ENCODE measurements around the gene ATG16L1. TPM values are rescaled to one million over a fixed set of nuclear protein-coding genes. Genes with fewer than 3 reads are reported as not detected.

Gene ATG16L1
- total RNA-seq, 2 experiments from 2014 or later = 27.0 to 30.5 TPM

DNA sequence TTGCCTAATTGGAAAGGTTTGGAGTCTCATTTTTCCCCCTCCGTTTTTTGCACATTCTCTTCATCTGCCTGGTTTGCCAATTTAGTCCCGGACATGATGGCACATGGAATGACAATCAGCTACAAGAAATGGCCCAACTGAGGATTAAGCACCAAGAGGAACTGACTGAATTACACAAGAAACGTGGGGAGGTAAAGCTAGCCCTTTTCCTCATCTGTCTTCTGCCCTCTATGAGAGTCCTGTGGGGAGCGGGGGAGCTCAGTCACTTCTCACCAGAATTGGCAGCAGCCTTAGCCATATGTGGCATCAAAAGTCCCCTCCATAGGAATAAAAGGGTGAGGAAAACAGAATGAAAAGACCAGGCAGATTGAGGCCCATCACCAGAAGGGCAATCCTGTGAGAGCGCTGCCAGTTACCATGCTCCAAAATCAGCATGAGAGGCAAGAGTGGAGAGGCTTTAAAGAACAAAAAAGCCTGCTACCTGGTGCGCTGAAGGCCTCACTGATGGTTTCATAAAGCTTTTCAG, 11.6 kb downstream of the ATG16L1 start:
- CTCF ChIA-PET = interaction anchor here (1.2 to 1.9 kb wide), 2 partner anchors 12 to 202 kb away, joined by 3 to 11 read pairs; partner anchors contain the start of gene ATG16L1
- H3K9me3 Mint-ChIP-seq = no peaks in the 10 kb centered on the region
- peak overlapping the region; percentile 47 for H3K27ac Mint-ChIP-seq
- H3K4me3 Mint-ChIP-seq = no peak overlapping the region
- POLR2A ChIA-PET = no interaction called here
- no peak for DNase-seq
- no peaks in the 10 kb centered on the region for H3K27me3 Mint-ChIP-seq
- intact Hi-C loops (cut with micrococcal nuclease) = loop anchor here (10.0 kb wide), 1 partner anchor 592 kb away; the partner anchor contains the start of gene HJURP
- H3K4me1 Mint-ChIP-seq (ENCODE audit: low read depth) = peaks cover 60% of the 10 kb centered on the region
- H3K36me3 Mint-ChIP-seq = peaks cover 65% of the 10 kb centered on the region

DNA sequence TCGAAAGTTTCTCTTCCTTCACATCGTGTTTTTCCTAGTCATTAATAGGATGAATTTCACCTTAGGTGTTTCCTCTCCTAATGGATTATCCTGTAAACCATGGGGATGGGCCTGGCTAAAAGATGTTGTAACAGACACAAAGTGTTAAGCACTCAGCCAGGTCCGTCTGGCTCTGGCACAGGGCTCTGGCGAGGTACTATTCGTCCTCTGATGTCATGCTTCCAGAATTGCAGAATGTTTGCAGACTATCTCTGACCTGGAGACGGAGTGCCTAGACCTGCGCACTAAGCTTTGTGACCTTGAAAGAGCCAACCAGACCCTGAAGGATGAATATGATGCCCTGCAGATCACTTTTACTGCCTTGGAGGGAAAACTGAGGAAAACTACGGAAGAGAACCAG, 13.2 kb downstream of the ATG16L1 start:
- no peak for DNase-seq
- H3K27me3 Mint-ChIP-seq = no peaks in the 10 kb centered on the region
- H3K9me3 Mint-ChIP-seq = no peaks in the 10 kb centered on the region
- intact Hi-C loops (cut with micrococcal nuclease) = loop anchor here (5.0 to 10.0 kb wide), 4 partner anchors 68 to 590 kb away; partner anchors contain the start of genes DGKD and HJURP
- CTCF ChIA-PET = interaction anchor here (1.1 to 1.9 kb wide), 2 partner anchors 13 to 211 kb away, joined by 3 to 11 read pairs; partner anchors contain the start of gene ATG16L1
- peaks cover 65% of the 10 kb centered on the region for H3K4me1 Mint-ChIP-seq (ENCODE audit: low read depth)
- H3K4me3 Mint-ChIP-seq = no peak overlapping the region
- H3K36me3 Mint-ChIP-seq = peaks cover 63% of the 10 kb centered on the region
- H3K27ac Mint-ChIP-seq = peak overlapping the region; percentile 38
- POLR2A ChIA-PET = no interaction called here

DNA sequence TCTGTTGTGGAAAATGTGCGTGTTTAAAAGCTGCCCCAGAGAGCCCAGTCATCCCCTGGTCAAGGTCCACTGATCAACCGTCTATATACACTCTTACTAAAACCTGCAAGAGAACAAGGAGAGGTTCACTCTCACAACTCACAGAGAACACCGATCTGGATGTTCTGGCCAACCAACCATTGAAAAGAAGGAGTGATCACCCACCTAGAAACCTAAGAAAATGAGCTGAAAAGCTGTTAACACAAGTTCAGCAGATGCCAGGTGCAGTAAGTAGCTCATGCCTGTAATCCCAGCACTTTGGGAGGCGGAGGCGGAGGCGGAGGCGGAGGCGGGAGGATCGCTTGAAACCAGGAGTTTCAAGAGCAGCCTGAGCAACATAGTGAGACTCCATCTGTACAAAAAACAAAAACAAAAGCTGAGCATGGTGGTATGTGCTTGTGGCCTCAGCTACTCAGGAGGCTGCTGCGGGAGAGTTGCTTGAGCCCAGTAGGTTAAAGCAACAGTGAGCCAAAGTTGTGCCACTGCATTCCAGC, 14.5 kb downstream of the ATG16L1 start:
- ChIA-PET POLR2A (no interaction called here), CTCF (no interaction called here)
- H3K9me3 Mint-ChIP-seq = no peaks in the 10 kb centered on the region
- H3K27ac Mint-ChIP-seq = peak overlapping the region; percentile 94
- intact Hi-C loops (cut with micrococcal nuclease) = loop anchor here (5.0 to 10.0 kb wide), 4 partner anchors 66 to 589 kb away; partner anchors contain the start of genes DGKD and HJURP
- no peaks in the 10 kb centered on the region for H3K27me3 Mint-ChIP-seq
- no peak for DNase-seq
- H3K36me3 Mint-ChIP-seq = peaks cover 65% of the 10 kb centered on the region
- peaks cover 67% of the 10 kb centered on the region for H3K4me1 Mint-ChIP-seq (ENCODE audit: low read depth)
- no peak overlapping the region for H3K4me3 Mint-ChIP-seq

DNA sequence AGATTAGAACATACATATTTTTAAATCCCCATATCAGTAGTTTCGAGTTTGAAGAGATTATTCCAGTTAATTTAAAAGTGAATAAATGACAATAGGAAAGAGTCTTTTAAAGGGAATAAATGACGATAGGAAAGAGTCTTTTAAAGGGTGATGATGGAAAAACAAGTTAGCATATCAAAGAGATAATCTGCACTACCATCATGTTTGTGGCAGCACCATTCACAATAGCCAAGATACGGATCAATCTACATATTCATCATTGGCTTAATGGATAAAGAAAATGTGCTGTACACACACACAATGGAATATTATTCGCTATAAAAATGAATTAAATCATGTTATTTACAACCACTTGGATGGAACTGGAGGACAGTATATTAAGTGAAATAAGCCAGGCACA, 15.0 kb downstream of the ATG16L1 start:
- ChIA-PET CTCF (no interaction called here), POLR2A (no interaction called here)
- Mint-ChIP-seq H3K9me3 (no peaks in the 10 kb centered on the region), H3K27me3 (no peaks in the 10 kb centered on the region), H3K27ac (peak overlapping the region; percentile 94), H3K36me3 (peaks cover 64% of the 10 kb centered on the region), H3K4me3 (no peak overlapping the region), H3K4me1 (ENCODE audit: low read depth) (peaks cover 65% of the 10 kb centered on the region)
- intact Hi-C loops (cut with micrococcal nuclease) = loop anchor here (5.0 to 10.0 kb wide), 4 partner anchors 66 to 588 kb away; partner anchors contain the start of genes DGKD and HJURP
- DNase-seq = no peak

DNA sequence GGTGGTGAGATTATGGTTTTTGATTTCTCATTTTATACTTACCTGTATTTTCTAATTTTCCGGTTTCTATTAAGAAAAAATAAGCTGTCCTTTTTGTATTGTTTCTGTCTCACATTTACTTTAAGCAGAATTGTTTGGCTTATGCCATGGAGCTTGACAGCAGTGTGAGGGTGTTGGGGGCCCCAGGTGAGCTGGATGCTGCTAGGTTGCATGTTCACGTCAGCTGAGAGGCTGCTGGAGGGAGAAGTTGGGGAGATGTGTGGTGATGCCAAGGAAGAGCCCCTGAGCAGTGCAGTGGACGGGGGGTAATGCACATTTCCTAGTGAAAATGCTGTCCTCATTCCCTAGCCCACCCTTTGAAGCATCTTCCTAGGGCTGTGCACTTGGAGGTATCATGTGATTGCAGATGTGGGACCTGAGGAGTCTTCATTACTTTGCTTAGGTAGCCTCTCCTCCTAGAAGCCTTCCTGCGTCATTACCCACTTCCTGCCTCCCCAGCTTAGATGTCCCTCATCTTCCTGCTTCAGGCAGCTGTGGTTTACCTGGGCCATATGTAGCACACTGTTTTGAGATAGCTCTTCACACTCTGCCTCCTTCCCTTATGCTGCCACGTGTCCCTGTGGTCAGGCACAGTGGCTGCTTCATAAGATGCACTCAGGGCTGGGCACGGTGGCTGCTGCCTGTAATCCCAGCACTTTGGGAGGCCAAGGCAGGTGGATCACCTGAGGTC, 16.2 kb downstream of the ATG16L1 start:
- H3K27ac Mint-ChIP-seq = peak overlapping the region; percentile 94
- ChIA-PET POLR2A (interaction anchor here (1.1 to 2.1 kb wide), 5 partner anchors 15 to 207 kb away, joined by 4 to 20 read pairs (median 6); partner anchors contain the start of genes ATG16L1, DGKD and INPP5D), CTCF (interaction anchor here (0.7 to 1.8 kb wide), 4 partner anchors 17 to 295 kb away, joined by 3 to 16 read pairs (median 6); partner anchors contain the start of gene ATG16L1)
- intact Hi-C loops (cut with micrococcal nuclease) = loop anchor here (1.0 to 10.0 kb wide), 7 partner anchors 16 to 661 kb away; partner anchors contain the start of genes ATG16L1, DGKD and HJURP
- H3K4me1 Mint-ChIP-seq (ENCODE audit: low read depth) = peaks cover 63% of the 10 kb centered on the region
- H3K27me3 Mint-ChIP-seq = no peaks in the 10 kb centered on the region
- peak overlapping the region; percentile 66 for H3K4me3 Mint-ChIP-seq
- DNase-seq = peak; percentile 88
- H3K9me3 Mint-ChIP-seq = no peaks in the 10 kb centered on the region
- H3K36me3 Mint-ChIP-seq = peaks cover 64% of the 10 kb centered on the region

DNA sequence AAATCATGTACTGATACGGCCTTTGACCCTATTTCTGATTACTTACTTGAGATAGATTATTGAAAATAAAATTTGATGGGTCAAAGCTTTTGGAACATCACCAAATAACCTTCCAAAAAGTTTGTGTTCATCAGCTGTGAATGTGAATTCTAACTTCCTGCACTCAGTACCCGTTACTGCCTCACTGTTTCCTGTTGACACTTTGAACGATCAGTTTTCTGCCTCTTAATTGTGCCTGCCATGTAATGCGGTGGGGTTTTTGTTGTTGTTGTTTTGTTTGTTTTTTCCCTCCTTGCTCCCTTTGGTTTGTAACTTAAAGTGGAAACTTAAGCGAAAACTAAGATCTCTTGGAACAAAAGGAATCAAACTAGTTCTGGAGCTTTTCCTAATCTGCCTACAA, 18.9 kb downstream of the ATG16L1 start:
- Mint-ChIP-seq H3K27me3 (no peaks in the 10 kb centered on the region), H3K9me3 (no peaks in the 10 kb centered on the region), H3K36me3 (peaks cover 72% of the 10 kb centered on the region), H3K4me3 (no peak overlapping the region), H3K27ac (peak overlapping the region; percentile 94), H3K4me1 (ENCODE audit: low read depth) (peaks cover 75% of the 10 kb centered on the region)
- no peak for DNase-seq
- intact Hi-C loops (cut with micrococcal nuclease) = loop anchor here (5.0 kb wide), 1 partner anchor 172 kb away; no protein-coding TSS in a partner anchor
- CTCF ChIA-PET = interaction anchor here (0.6 to 2.5 kb wide), 2 partner anchors 18 to 173 kb away, joined by 5 to 11 read pairs; partner anchors contain the start of gene ATG16L1
- POLR2A ChIA-PET = interaction anchor here (0.7 to 1.1 kb wide), 2 partner anchors 19 to 210 kb away, joined by 3 read pairs; partner anchors contain the start of genes ATG16L1 and INPP5D

DNA sequence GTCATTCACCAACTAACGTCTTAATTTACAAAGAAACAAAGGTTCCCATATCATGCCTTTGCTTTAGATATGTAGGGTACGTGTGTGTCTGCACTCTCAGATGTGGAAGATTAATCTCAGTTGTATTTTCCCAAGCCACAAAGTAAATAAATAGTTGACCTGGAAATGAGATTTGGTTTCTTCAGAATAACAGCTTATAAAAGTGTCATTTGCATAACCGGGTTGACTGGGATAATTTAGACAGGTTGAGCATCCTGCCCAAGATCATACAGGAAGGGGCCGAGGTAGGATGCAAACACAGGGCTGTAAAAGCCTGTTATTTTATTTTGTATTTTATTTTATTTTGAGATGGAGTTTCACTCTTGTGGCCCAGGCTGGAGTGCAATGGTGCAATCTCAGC, 19.5 kb downstream of the ATG16L1 start:
- H3K9me3 Mint-ChIP-seq = no peaks in the 10 kb centered on the region
- H3K36me3 Mint-ChIP-seq = peaks cover 72% of the 10 kb centered on the region
- no peaks in the 10 kb centered on the region for H3K27me3 Mint-ChIP-seq
- H3K27ac Mint-ChIP-seq = peak overlapping the region; percentile 94
- H3K4me1 Mint-ChIP-seq (ENCODE audit: low read depth) = peaks cover 72% of the 10 kb centered on the region
- CTCF ChIA-PET = interaction anchor here (2.5 kb wide), 1 partner anchor 172 kb away, joined by 11 read pairs; no protein-coding TSS in a partner anchor
- no peak overlapping the region for H3K4me3 Mint-ChIP-seq
- intact Hi-C loops (cut with micrococcal nuclease) = loop anchor here (5.0 kb wide), 1 partner anchor 171 kb away; no protein-coding TSS in a partner anchor
- POLR2A ChIA-PET = interaction anchor here (0.7 to 1.1 kb wide), 2 partner anchors 19 to 211 kb away, joined by 3 read pairs; partner anchors contain the start of genes ATG16L1 and INPP5D
- DNase-seq = no peak

DNA sequence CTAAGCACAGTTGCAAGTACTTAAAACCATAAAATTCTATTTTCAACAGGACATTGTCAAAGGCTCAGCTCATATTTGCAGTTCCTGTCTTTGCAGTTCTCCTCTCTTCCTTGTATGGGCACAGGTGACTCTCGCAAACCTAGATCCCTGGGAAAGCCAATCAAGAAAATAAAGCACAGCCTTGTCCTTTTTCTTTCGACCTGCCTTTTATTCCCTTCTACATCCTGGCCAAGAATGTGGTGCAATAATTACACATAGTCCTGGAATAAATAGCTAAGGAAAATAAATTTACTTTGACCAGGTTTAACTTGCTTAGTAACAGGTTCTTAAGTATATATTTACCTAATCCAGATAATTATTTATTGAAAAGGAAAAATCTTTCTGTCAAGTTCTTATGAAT, 20.2 kb downstream of the ATG16L1 start:
- Mint-ChIP-seq H3K27me3 (no peaks in the 10 kb centered on the region), H3K4me1 (ENCODE audit: low read depth) (peaks cover 66% of the 10 kb centered on the region), H3K27ac (peak overlapping the region; percentile 21), H3K9me3 (no peaks in the 10 kb centered on the region), H3K36me3 (peaks cover 69% of the 10 kb centered on the region), H3K4me3 (no peak overlapping the region)
- DNase-seq = no peak
- ChIA-PET POLR2A (no interaction called here), CTCF (interaction anchor here (0.7 to 2.5 kb wide), 3 partner anchors 87 to 418 kb away, joined by 3 to 11 read pairs (median 3); no protein-coding TSS in a partner anchor)
- intact Hi-C loops (cut with micrococcal nuclease) = loop anchor here (5.0 kb wide), 1 partner anchor 171 kb away; no protein-coding TSS in a partner anchor

DNA sequence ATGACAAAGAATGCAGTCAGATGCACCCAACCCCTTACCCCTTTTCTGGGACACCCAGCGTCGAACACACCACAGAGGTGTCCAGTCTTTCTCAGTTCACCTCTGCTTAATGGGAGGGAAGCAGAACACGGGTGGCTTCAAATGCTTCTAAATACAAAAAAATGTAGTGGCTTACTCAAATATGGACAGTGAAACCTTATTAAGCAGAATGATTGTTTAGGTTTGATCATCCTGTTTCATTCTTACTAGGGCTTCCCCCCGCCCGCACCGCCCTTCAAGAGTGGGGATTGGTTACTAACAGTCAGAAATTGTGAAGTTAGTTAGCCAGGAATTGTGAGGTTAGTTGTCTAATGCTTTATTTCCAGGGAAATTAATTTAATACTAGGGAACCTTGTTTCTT, 21.6 kb downstream of the ATG16L1 start:
- DNase-seq = peak; percentile 74
- peaks cover 76% of the 10 kb centered on the region for H3K36me3 Mint-ChIP-seq
- no peaks in the 10 kb centered on the region for H3K27me3 Mint-ChIP-seq
- POLR2A ChIA-PET = no interaction called here
- H3K9me3 Mint-ChIP-seq = no peaks in the 10 kb centered on the region
- H3K4me1 Mint-ChIP-seq (ENCODE audit: low read depth) = peaks cover 54% of the 10 kb centered on the region
- peak overlapping the region; percentile 83 for H3K27ac Mint-ChIP-seq
- CTCF ChIA-PET = no interaction called here
- intact Hi-C loops (cut with micrococcal nuclease) = loop anchor here (5.0 kb wide), 1 partner anchor 169 kb away; no protein-coding TSS in a partner anchor
- no peak overlapping the region for H3K4me3 Mint-ChIP-seq

DNA sequence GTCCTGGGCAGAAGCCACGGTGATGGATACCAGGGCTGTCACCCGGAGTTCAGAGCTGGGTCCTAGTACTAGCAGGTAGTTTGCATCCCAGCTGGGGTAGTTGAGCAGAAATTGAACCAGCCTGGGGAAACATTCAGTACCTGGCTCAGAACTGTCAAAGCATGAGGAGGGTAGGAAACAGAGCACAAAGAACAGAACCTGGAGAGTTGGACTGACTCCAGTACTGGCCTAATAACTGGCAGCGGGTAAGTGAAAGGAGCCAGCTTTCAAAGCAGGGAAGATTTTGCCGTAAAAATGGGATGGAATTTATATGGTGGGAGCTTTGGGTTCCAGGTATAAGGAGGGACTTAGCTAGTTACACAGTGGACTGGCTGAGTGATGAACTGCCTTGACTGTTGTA, 23.8 kb downstream of the ATG16L1 start:
- no peaks in the 10 kb centered on the region for H3K9me3 Mint-ChIP-seq
- no peak overlapping the region for H3K4me3 Mint-ChIP-seq
- DNase-seq = no peak
- H3K27ac Mint-ChIP-seq = no peak overlapping the region
- peaks cover 33% of the 10 kb centered on the region for H3K4me1 Mint-ChIP-seq (ENCODE audit: low read depth)
- H3K27me3 Mint-ChIP-seq = no peaks in the 10 kb centered on the region
- ChIA-PET POLR2A (no interaction called here), CTCF (no interaction called here)
- H3K36me3 Mint-ChIP-seq = peaks cover 72% of the 10 kb centered on the region
- intact Hi-C loops (cut with micrococcal nuclease) = no loop called here

DNA sequence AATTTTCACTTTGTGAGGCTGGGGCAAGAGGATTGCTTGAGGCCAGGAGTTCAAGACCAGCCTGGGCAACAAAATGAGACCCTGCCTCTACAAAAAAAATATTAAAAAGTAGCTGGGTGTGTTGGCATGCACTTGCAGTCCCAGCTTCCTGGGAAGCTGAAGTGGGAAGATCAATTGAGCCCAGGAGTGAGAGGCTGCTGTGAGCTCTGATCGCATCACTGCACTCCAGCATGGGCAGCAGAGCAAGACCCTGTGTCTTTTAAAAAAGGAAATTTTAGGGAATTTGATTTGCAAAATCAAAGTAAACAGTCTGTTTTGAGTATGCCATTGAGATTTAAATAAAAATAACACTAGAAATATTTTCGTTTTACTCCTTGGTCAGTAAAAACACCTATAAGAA, 27.4 kb downstream of the ATG16L1 start:
- H3K27me3 Mint-ChIP-seq = no peaks in the 10 kb centered on the region
- peaks cover 5% of the 10 kb centered on the region for H3K4me1 Mint-ChIP-seq (ENCODE audit: low read depth)
- CTCF ChIA-PET = interaction anchor here (1.5 kb wide), 1 partner anchor 426 kb away, joined by 3 read pairs; no protein-coding TSS in a partner anchor
- H3K9me3 Mint-ChIP-seq = no peaks in the 10 kb centered on the region
- no peak overlapping the region for H3K4me3 Mint-ChIP-seq
- POLR2A ChIA-PET = interaction anchor here (0.6 kb wide), 1 partner anchor 459 kb away, joined by 4 read pairs; no protein-coding TSS in a partner anchor
- DNase-seq = no peak
- H3K27ac Mint-ChIP-seq = no peak overlapping the region
- peaks cover 63% of the 10 kb centered on the region for H3K36me3 Mint-ChIP-seq
- intact Hi-C loops (cut with micrococcal nuclease) = no loop called here

Measured in activated CD4-positive, alpha-beta memory T cell treated with anti-CD3 and anti-CD28 coated beads for 36 hours (primary cell).